PFSK-1 (cell line): ENCODE data around the gene GK2.

Source experiments
- TAF1 ChIP-seq: IDR thresholded peaks from 2 replicates; pipeline ENCODE4 v1.6.1; 2012; ENCODE audit warnings: low read length, control low read depth, borderline replicate concordance; ENCODE audit not compliant: insufficient read depth
- TF ChIP-seq, protein P1 (sequence below), 2 experiments: IDR thresholded peaks; 2 replicates each; pipeline versions ENCODE4 v1.6.1 to v1.8.0; 2011 to 2012; ENCODE audit warnings: low read depth in 2 of 2, low read length in 2 of 2, control low read depth in 1 of 2, inconsistent platforms in 1 of 2, mild to moderate bottlenecking in 1 of 2, moderate library complexity in 1 of 2; ENCODE audit not compliant: insufficient read depth in 1 of 2

DNA sequence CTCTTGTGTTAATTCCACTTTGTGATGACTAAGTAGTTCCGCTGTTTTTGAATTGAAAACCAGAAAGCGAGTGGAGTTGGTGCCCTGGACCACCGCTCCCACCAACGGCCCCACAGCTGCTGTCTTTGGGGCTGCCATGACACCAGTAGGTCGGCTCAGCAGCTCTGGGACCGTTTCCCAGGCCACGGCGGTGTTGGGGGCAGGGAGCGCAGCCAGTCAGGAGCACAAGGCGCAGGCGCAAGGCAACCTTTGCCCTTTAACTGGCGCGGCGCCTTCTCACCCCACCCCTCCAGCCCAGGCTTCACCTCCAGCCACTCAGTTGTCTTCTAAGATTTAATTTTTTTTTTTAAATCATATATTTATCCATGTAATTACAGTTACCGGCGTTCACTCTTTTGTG is at the start of gene GK2:
- TF ChIP-seq, protein P1, sequence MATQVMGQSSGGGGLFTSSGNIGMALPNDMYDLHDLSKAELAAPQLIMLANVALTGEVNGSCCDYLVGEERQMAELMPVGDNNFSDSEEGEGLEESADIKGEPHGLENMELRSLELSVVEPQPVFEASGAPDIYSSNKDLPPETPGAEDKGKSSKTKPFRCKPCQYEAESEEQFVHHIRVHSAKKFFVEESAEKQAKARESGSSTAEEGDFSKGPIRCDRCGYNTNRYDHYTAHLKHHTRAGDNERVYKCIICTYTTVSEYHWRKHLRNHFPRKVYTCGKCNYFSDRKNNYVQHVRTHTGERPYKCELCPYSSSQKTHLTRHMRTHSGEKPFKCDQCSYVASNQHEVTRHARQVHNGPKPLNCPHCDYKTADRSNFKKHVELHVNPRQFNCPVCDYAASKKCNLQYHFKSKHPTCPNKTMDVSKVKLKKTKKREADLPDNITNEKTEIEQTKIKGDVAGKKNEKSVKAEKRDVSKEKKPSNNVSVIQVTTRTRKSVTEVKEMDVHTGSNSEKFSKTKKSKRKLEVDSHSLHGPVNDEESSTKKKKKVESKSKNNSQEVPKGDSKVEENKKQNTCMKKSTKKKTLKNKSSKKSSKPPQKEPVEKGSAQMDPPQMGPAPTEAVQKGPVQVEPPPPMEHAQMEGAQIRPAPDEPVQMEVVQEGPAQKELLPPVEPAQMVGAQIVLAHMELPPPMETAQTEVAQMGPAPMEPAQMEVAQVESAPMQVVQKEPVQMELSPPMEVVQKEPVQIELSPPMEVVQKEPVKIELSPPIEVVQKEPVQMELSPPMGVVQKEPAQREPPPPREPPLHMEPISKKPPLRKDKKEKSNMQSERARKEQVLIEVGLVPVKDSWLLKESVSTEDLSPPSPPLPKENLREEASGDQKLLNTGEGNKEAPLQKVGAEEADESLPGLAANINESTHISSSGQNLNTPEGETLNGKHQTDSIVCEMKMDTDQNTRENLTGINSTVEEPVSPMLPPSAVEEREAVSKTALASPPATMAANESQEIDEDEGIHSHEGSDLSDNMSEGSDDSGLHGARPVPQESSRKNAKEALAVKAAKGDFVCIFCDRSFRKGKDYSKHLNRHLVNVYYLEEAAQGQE (IDR thresholded peaks at IDR 0.05; ENCODE audit: insufficient read depth in 1 of 2, low read depth in 2 of 2, low read length in 2 of 2) = no peak
- TF ChIP-seq TAF1 = no peak
